ENCODE results near the gene HAX1.
"Not testable (repeated sequence)": the region's sequence is repeated elsewhere in the genome, so short reads cannot be mapped to it uniquely, and the experiment has no call there.

Gene HAX1

DNA sequence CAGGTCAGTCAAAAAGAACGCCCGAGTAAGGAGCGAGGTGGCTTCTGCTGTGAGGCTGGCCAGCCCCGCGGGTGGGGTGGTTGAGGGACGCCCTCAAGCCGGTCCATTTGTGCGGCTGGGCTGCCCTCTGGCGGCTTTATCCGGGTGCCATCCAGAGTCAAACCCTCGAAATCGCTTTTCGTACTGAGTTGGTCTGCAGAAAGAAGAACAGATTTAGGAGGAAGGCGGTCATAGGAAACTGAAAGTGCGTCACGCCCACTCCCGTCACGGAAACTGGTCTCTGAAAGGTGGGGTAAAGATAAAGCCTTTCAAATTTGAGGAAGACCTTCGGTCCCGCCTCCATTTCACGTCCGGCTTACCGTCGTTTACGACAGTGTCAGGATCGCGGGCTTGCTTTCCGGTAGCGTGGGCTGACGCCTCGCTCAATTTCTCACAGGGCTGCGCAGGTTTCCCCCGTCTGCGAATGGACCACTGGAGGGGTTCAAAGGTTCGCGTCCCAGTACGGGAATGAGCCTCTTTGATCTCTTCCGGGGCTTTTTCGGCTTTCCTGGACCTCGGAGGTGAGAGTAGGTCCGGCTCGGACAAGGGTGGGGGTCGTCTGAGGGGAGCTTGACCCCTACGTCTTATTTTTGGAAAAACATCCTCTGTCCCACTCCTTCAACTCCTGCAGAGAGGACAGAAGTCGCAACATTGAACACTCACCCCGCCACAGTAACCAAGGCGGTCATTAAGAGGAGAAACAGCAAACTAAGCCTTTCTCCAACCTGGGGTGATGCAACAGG is at the start of gene HAX1:
HAX1 (plus strand) TSS at position 413 of the 782 bp plus-strand sequence; CDS start at position 508, 95 bp downstream.
- peak; percentile 99 for DNase-seq

GRCh38 chr1:154222918-154223317 is 49.5 kb upstream of the HAX1 start:
- DNase-seq: no peak

DNA sequence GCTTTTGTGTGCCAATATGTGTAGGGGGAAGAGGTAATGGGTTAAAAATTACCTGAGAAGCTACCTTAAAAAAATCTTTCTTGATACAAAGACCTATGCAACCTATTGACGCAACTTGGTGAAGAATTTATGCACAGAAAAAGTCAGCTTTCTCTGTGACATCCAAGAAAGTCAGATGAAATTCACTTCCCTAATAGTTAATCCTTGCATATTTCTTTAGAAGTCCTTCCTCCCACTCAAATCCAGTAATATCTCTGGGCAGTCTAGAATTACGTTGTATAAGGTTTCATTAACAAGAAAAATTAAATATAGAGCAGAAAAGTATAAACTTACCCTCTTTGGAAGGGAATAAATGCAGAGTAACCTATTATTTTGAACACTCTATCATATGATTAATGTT is 48.8 kb upstream of the HAX1 start:
- no peak for DNase-seq

DNA sequence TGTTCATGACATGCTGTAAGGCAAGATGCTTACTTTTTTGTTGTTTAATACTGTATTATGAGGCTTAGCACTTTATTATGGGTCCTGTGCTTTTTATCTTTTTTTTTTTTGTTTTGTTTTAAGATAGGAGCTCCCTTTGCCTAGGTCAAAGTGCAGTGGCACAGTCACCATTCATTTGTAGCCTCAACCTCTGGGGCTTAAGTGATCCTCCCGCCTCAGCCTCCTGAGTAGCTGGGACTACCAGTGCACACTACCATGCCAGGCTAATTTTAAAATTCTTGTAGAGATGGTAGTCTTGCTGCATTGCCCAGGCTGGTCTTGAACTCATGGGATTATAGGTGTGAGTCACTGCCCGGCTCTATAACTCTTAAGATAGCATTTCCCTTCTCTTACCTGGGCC is 47.1 kb upstream of the HAX1 start:
- DNase-seq: no peak

DNA sequence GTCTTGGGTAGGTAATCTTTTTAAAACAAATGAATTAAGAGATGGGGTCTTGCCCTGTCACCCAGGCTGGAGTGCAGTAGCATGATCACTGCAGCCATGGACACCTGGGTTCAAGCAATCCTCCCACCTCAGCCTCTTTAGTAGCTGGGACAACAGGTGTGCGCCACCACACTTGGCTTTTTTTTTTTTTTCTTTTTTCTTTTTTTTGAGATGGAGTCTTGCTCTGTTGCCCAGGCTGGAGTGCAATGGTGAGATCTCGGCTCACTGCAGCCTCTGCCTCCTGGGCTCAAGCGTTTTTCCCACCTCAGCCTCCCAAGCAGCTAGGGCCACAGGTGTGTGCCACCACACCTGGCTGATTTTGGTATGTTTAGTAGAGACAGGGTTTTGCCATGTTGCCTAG is 41.3 kb upstream of the HAX1 start:
- not testable (repeated sequence) for DNase-seq

GRCh38 chr1:154233127-154233526 is 39.3 kb upstream of the HAX1 start:
- DNase-seq: not testable (repeated sequence)

- DNase-seq: no peak
Observed at GRCh38 chr1:154236855-154237254, 35.6 kb upstream of the HAX1 start.

- no peak for DNase-seq
Observed at GRCh38 chr1:154237435-154237834, 35.0 kb upstream of the HAX1 start.

- DNase-seq: no peak
Observed at GRCh38 chr1:154237880-154238506, 34.4 kb upstream of the HAX1 start.

GRCh38 chr1:154239491-154239890 is 32.9 kb upstream of the HAX1 start:
- no peak for DNase-seq

DNA sequence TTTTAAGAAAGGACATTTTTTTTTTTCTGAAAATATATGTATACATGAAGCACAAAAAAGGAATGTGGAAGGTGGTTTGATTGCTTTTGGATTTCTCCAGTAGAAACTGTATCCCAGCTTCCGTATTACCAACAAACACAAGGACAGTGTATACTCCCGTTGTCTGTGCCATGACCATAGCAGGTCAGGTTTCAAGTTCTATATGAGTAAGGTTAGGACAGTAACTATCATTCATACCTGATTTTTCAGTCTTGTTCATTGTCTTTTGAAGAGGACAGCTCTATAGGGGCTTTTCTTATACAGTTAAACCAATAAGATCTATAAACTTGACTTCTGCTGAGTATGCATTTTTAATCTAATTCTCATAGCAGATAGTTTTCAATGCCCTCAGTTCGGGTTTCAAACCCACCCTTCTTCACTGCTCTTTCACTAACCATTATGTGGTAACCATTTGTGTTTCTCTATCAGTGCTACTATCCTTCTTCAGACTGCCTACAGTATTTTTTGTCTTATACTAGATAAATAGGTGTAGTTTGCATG is 32.1 kb upstream of the HAX1 start:
- DNase-seq: no peak

DNA sequence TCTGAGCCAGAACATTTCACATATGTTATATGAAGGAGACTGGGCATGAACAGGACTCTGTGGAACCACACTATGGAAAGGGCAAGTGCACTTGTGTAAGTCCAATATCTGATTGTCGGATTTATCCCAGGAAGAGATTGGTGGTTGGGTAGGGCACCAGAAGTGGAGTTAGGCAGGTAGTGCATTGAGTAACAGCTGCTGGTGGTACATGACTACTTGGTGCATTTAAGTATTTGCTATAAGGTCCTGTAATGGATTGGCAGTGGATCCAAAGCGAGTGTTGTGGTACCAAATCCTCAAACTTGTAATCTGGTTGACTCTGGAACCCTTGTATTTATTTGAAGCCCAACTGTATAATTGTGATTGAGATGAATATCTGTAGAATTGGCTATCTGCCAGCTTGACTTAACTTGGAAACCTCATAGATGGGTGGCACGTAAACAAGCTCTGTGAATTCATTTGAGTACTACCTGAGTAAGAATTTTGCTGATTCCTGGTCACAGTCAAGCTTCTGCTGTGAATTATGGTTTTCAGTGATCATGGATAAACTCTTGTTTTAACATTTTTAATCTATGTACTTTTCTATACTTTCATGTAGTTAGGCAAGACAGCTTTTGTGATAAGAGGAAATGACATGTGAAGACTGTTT is 30.6 kb upstream of the HAX1 start:
- peak; percentile 24 for DNase-seq

- no peak for DNase-seq
Observed at GRCh38 chr1:154253671-154254070, 18.8 kb upstream of the HAX1 start.

DNA sequence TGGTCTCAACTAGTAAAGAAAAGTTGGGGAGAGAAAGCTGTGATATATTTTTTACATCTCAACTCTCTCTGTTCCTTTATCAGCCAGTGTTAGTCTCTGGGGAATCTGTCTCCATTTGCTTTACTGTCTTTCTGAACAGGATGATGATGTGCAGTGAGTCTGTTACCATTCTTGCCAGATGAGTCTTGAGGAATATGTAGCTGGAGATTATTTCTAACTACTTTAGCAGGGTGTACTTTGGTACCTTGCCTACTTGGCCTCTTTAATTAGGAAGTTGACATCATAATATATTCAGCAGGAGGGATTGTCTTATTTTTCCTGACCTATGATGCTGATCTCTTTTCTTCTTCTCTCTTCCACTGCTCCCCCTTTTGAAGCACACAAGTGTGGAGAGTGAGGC is 15.7 kb upstream of the HAX1 start:
- no peak for DNase-seq

DNA sequence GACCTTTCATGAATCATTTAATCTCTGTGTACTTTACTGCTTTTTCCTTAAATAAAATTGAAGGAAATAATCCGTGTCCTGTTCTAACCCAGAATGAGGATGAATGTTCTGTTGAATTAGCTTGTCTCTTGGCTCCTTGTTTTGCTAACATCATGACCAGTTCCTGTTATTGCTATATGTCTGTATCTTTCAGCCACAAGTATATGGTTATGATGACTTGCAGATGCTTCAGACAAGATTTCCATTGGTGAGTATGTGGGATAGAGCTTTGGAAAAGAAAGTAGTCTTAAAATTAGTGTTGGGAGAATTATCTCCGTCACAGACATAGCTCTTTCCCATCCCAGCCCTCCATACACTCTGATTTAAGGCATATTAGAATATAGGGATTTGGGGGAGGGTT is 13.6 kb upstream of the HAX1 start:
- DNase-seq: no peak

GRCh38 chr1:154260127-154260526 is 12.3 kb upstream of the HAX1 start:
- DNase-seq: no peak

DNA sequence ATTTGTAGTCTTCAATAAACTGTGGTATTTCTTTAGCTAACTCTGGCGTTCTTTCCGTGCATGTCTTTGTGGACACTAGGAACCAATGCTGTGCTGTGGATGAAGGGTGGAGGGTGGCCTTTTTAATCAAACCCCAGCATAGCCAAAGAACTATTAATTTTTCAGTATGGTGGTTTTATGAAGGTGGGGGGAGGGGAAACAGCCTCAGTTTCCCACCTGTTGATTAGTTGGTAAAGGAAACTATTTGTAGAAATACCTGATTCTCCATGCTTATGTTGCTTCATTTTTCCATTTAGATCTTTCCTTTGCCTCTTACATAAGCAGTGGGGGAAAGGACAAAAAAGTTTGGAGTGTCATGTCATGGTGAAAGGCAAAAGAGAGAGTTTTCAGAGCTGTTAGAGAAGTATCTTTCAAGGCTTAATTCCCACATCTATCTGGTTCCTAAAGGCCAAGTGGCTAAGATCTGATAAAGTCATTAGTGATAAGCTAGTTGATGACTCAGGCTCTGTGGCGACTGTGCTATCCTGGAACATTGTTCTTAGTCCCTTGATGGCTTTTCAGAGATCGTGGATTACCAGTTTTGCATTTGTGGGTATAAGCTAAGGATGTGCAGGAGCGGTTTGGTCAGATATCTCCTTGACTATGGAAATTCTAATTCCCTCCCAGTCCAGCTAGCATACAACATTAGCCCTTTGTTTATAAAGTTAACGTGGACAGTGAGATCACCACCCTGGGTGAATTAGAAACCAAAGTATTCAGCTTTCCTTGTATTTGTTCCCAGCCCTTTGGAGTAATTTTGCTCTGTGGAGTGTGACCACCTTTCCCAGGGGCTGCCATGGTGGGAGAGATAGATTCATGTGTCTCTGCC is 8.7 kb upstream of the HAX1 start:
- DNase-seq: no peak

- DNase-seq: no peak
Observed at GRCh38 chr1:154264454-154264853, 8.0 kb upstream of the HAX1 start.

- DNase-seq: peak; percentile 60
Observed at GRCh38 chr1:154265586-154265985, 6.8 kb upstream of the HAX1 start.

GRCh38 chr1:154270833-154271232 is 1.6 kb upstream of the HAX1 start:
- DNase-seq: no peak

DNA sequence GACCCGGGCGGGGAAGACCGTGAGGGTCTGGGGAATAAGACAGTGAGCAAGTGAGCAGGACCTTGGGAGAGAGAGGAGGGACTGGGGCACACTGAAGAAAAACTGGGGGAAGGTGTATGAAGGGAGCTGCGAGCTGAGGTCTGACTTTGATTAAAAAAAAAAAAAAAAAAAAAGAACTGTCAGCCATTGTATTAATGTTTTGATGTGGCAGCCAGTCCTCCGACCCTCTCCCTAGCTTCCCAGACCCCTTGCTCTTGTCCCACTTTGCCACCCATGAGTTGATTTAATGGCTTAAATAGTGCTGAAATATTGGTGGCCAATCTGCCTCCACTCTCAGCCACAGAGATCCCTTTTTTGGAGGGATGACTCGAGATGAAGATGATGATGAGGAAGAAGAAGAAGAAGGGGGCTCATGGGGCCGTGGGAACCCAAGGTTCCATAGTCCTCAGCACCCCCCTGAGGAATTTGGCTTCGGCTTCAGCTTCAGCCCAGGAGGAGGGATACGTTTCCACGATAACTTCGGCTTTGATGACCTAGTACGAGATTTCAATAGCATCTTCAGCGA is 652 bp downstream of the HAX1 start:
- no peak for DNase-seq

GRCh38 chr1:154276797-154277196 is 4.4 kb downstream of the HAX1 start:
- peak; percentile 40 for DNase-seq
